ENCODE data around the gene SUB1.

Gene SUB1

GRCh38 chr5:32605766-32606152 is 20.4 kb downstream of the SUB1 start:
- DNase-seq (ENCODE audit: low read depth): no peak
- no peak for TF ChIP-seq MYC (IDR thresholded peaks at IDR 0.05; ENCODE audit: low read depth, low read length)
- TF ChIP-seq POLR2A (IDR thresholded peaks at IDR 0.05; ENCODE audit: extremely low read depth, insufficient read length): no peak
- no peak for TF ChIP-seq CTCF (IDR thresholded peaks at IDR 0.05; ENCODE audit: low read depth, low read length)
- TF ChIP-seq MAX (IDR thresholded peaks at IDR 0.05; ENCODE audit: low read depth, low read length): no peak
- no peak overlapping the region for H3K4me3 ChIP-seq (ENCODE audit: low read depth, low read length)

- no peak overlapping the region for H3K4me3 ChIP-seq (ENCODE audit: low read depth, low read length)
- TF ChIP-seq CTCF (IDR thresholded peaks at IDR 0.05; ENCODE audit: low read depth, low read length) (no peak), MAX (IDR thresholded peaks at IDR 0.05; ENCODE audit: low read depth, low read length) (no peak), POLR2A (IDR thresholded peaks at IDR 0.05; ENCODE audit: extremely low read depth, insufficient read length) (no peak), MYC (IDR thresholded peaks at IDR 0.05; ENCODE audit: low read depth, low read length) (no peak)
- DNase-seq (ENCODE audit: low read depth): no peak
These were observed 27.0 kb downstream of the SUB1 start for GRCh38 chr5:32612134-32612888.

GRCh38 chr5:32613050-32613672 is 27.8 kb downstream of the SUB1 start:
- no peak overlapping the region for H3K4me3 ChIP-seq (ENCODE audit: low read depth, low read length)
- DNase-seq (ENCODE audit: low read depth): peak; percentile 87
- TF ChIP-seq MYC (IDR thresholded peaks at IDR 0.05; ENCODE audit: low read depth, low read length): peak; percentile 66
- peak; percentile 87 for TF ChIP-seq CTCF (IDR thresholded peaks at IDR 0.05; ENCODE audit: low read depth, low read length)
- TF ChIP-seq MAX (IDR thresholded peaks at IDR 0.05; ENCODE audit: low read depth, low read length): peak; percentile 86
- TF ChIP-seq POLR2A (IDR thresholded peaks at IDR 0.05; ENCODE audit: extremely low read depth, insufficient read length): no peak

GRCh38 chr5:32615236-32615635 is 29.9 kb downstream of the SUB1 start:
- DNase-seq (ENCODE audit: low read depth): no peak
- no peak overlapping the region for H3K4me3 ChIP-seq (ENCODE audit: low read depth, low read length)
- TF ChIP-seq MAX (IDR thresholded peaks at IDR 0.05; ENCODE audit: low read depth, low read length) (no peak), MYC (IDR thresholded peaks at IDR 0.05; ENCODE audit: low read depth, low read length) (no peak), POLR2A (IDR thresholded peaks at IDR 0.05; ENCODE audit: extremely low read depth, insufficient read length) (no peak), CTCF (IDR thresholded peaks at IDR 0.05; ENCODE audit: low read depth, low read length) (no peak)

GRCh38 chr5:32618962-32619361 is 33.6 kb downstream of the SUB1 start:
- H3K4me3 ChIP-seq (ENCODE audit: low read depth, low read length): no peak overlapping the region
- DNase-seq (ENCODE audit: low read depth): no peak
- TF ChIP-seq MYC (IDR thresholded peaks at IDR 0.05; ENCODE audit: low read depth, low read length): no peak
- no peak for TF ChIP-seq POLR2A (IDR thresholded peaks at IDR 0.05; ENCODE audit: extremely low read depth, insufficient read length)
- no peak for TF ChIP-seq MAX (IDR thresholded peaks at IDR 0.05; ENCODE audit: low read depth, low read length)
- TF ChIP-seq CTCF (IDR thresholded peaks at IDR 0.05; ENCODE audit: low read depth, low read length): no peak
